OCI-LY1 (cell line): Measurements from ENCODE around the gene TTC23L.

Experiments
- EZH2 ChIP-seq: fragments of 200-600 bp; sonication (generic), shearing (Covaris generic); IDR thresholded peaks from 2 replicates; pipeline ENCODE4 v1.8.0; 2017; ENCODE audit warnings: borderline replicate concordance, mixed run types, mild to moderate bottlenecking, antibody characterized with exemption, low read length, moderate library complexity, mixed read lengths
- TF ChIP-seq, protein P1 (sequence below): fragments of 200-600 bp; sonication (generic), shearing (Covaris generic); IDR thresholded peaks from 2 replicates; pipeline ENCODE4 v1.5.1; 2017; ENCODE audit warnings: mild to moderate bottlenecking, antibody characterized with exemption, low read length, moderate library complexity, mixed read lengths

DNA sequence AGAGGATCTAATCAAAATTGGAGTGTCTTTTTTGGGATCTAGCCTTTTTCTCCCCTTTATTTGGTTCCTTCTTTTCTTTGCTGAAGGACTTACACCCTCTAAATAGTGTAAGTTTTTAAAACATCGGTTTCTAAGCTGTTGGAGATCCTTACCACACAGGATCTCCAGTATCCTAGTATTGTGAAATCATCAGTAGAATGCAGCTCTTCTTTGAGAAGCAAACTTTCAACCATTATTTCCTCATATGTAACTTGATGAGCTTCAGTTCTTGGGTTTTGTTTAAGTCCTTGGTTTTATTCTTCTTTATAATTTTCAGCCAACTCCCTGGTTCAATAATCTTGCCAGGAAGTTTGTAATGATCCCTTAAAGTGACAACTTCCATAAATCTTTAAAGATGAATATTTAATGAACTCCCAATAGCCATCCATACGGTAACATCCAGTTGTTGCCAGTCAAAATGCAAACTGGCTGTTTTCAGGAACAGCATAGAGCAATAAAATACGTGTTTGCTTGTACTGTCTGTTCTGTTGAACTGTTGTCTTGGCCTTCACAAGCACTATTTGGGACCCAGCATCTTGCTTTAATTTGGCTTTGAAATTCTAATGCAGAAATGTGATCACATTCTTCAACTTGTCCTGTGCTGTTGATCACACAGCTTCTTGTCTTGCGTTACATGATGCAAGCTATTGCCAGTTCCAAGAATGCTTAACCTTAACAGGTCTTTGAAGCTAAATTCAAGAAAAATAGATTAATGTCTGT, 34.8 kb upstream of the TTC23L start:
- TF ChIP-seq, protein P1, sequence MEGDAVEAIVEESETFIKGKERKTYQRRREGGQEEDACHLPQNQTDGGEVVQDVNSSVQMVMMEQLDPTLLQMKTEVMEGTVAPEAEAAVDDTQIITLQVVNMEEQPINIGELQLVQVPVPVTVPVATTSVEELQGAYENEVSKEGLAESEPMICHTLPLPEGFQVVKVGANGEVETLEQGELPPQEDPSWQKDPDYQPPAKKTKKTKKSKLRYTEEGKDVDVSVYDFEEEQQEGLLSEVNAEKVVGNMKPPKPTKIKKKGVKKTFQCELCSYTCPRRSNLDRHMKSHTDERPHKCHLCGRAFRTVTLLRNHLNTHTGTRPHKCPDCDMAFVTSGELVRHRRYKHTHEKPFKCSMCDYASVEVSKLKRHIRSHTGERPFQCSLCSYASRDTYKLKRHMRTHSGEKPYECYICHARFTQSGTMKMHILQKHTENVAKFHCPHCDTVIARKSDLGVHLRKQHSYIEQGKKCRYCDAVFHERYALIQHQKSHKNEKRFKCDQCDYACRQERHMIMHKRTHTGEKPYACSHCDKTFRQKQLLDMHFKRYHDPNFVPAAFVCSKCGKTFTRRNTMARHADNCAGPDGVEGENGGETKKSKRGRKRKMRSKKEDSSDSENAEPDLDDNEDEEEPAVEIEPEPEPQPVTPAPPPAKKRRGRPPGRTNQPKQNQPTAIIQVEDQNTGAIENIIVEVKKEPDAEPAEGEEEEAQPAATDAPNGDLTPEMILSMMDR = no peak
- no peak for TF ChIP-seq EZH2
